H9 (cell line): ENCODE data around the gene TLX2. TPM values are rescaled to one million over a fixed set of nuclear protein-coding genes. Genes with fewer than 3 reads are reported as not detected.

Experiments used
- DNase-seq: peaks from one replicate; pipeline ENCODE4 v3.0.0-alpha.2; 2017
- H2AFZ ChIP-seq: one replicate; pipeline ENCODE4 v1.6.1; 2013; ENCODE audit warnings: mild to moderate bottlenecking, low read length, control low read depth, moderate library complexity
- H2AK5ac ChIP-seq: 2 replicates; pipeline ENCODE4 v1.6.1; 2013; ENCODE audit warnings: low read length, control low read depth, mixed read lengths; ENCODE audit not compliant: insufficient read length
- H2BK120ac ChIP-seq: one replicate; pipeline ENCODE4 v1.6.1; 2013; ENCODE audit warnings: low read depth, mild to moderate bottlenecking, low read length, control low read depth, inconsistent platforms; ENCODE audit not compliant: poor library complexity, severe bottlenecking
- H2BK12ac ChIP-seq: 2 replicates; pipeline ENCODE4 v1.6.1; 2013; ENCODE audit warnings: low read length, control low read depth, mixed read lengths, low read depth; ENCODE audit not compliant: insufficient read length
- H2BK15ac ChIP-seq: 2 replicates; pipeline ENCODE4 v1.6.1; 2013; ENCODE audit warnings: low read depth, low read length, control low read depth
- H2BK20ac ChIP-seq: one replicate; pipeline ENCODE4 v1.6.1; 2013; ENCODE audit warnings: low read depth, mild to moderate bottlenecking, low read length, control low read depth, inconsistent platforms; ENCODE audit not compliant: poor library complexity, severe bottlenecking
- H2BK5ac ChIP-seq: 2 replicates; pipeline ENCODE4 v1.6.1; 2013; ENCODE audit warnings: low read length, control low read depth, mixed read lengths; ENCODE audit not compliant: insufficient read length
- H3K14ac ChIP-seq: 2 replicates; pipeline ENCODE4 v1.6.1; 2013; ENCODE audit warnings: low read length, control low read depth; ENCODE audit not compliant: insufficient read depth
- H3K18ac ChIP-seq: 2 replicates; pipeline ENCODE4 v1.6.1; 2013; ENCODE audit warnings: low read depth, mild to moderate bottlenecking, mixed read lengths, low read length, control low read depth; ENCODE audit not compliant: insufficient read length
- H3K23ac ChIP-seq: 2 replicates; pipeline ENCODE4 v1.6.1; 2013; ENCODE audit warnings: low read length, control low read depth, mixed read lengths, low read depth; ENCODE audit not compliant: insufficient read length
- H3K23me2 ChIP-seq: 2 replicates; pipeline ENCODE4 v1.6.1; 2013; ENCODE audit warnings: low read depth, mild to moderate bottlenecking, mixed read lengths, low read length, control low read depth; ENCODE audit not compliant: insufficient read length, poor library complexity, severe bottlenecking
- H3K27ac ChIP-seq: 2 replicates; pipeline ENCODE4 v1.5.1; 2013; ENCODE audit warnings: low read length, control low read depth, mixed read lengths, low read depth; ENCODE audit not compliant: insufficient read length
- H3K27me3 ChIP-seq: 2 replicates; pipeline ENCODE4 v1.6.1; 2013; ENCODE audit warnings: low read length, control low read depth, inconsistent platforms; ENCODE audit not compliant: insufficient read depth
- H3K4ac ChIP-seq: 2 replicates; pipeline ENCODE4 v1.6.1; 2013; ENCODE audit warnings: low read depth, mild to moderate bottlenecking, control low read depth, inconsistent platforms, low read length, moderate library complexity
- H3K4me1 ChIP-seq: 2 replicates; pipeline ENCODE4 v1.6.1; 2013; ENCODE audit warnings: low read length, control low read depth, inconsistent platforms; ENCODE audit not compliant: insufficient read depth
- H3K4me2 ChIP-seq: 2 replicates; pipeline ENCODE4 v1.6.1; 2013; ENCODE audit warnings: low read length, control low read depth, mixed read lengths; ENCODE audit not compliant: insufficient read length, insufficient read depth
- H3K56ac ChIP-seq: 2 replicates; pipeline ENCODE4 v1.6.1; 2013; ENCODE audit warnings: low read depth, mild to moderate bottlenecking, mixed read lengths, low read length, control low read depth; ENCODE audit not compliant: insufficient read length
- H3K79me1 ChIP-seq: 2 replicates; pipeline ENCODE4 v1.6.1; 2013; ENCODE audit warnings: low read depth, mild to moderate bottlenecking, moderate library complexity, low read length, control low read depth, inconsistent platforms; ENCODE audit not compliant: insufficient read depth, poor library complexity, severe bottlenecking
- H3K79me2 ChIP-seq: 2 replicates; pipeline ENCODE4 v1.6.1; 2013; ENCODE audit warnings: low read length, control low read depth, inconsistent platforms; ENCODE audit not compliant: insufficient read depth
- H3K9ac ChIP-seq: 2 replicates; pipeline ENCODE4 v1.6.1; 2013; ENCODE audit warnings: low read length, control low read depth, mixed read lengths; ENCODE audit not compliant: insufficient read length; ENCODE audit errors: extremely low read depth
- H3K9me3 ChIP-seq: one replicate; pipeline ENCODE4 v1.6.1; 2013; ENCODE audit warnings: low read depth, low read length, inconsistent platforms; ENCODE audit not compliant: control insufficient read depth
- H3T11ph ChIP-seq: one replicate; pipeline ENCODE4 v1.6.1; 2013; ENCODE audit warnings: mild to moderate bottlenecking, low read length, control low read depth, inconsistent platforms
- H4K20me1 ChIP-seq: one replicate; pipeline ENCODE4 v1.6.1; 2013; ENCODE audit not compliant: control insufficient read depth, insufficient read length, insufficient read depth
- H4K5ac ChIP-seq: 2 replicates; pipeline ENCODE4 v1.6.1; 2013; ENCODE audit warnings: low read depth, mild to moderate bottlenecking, mixed read lengths, low read length, control low read depth; ENCODE audit not compliant: insufficient read length
- H4K8ac ChIP-seq: replicated peaks from 2 replicates; pipeline ENCODE4 v1.6.1; 2013; ENCODE audit warnings: low read length, control low read depth, mixed read lengths, low read depth; ENCODE audit not compliant: insufficient read length
- H4K91ac ChIP-seq: 2 replicates; pipeline ENCODE4 v1.6.1; 2013; ENCODE audit warnings: low read depth, mild to moderate bottlenecking, moderate library complexity, mixed read lengths, low read length, control low read depth; ENCODE audit not compliant: insufficient read length
- H3K27ac Mint-ChIP-seq, 3 experiments: 2 replicates in 2 of 3; 3 replicates in 1 of 3; pipeline ENCODE4 v1.8.0; 2020 to 2021; ENCODE audit warnings: mixed read lengths in 3 of 3, mild to moderate bottlenecking in 1 of 3, moderate library complexity in 1 of 3
- H3K27me3 Mint-ChIP-seq: 2 replicates; pipeline ENCODE4 v1.8.0; 2021; ENCODE audit warnings: low read depth, mild to moderate bottlenecking, moderate library complexity, mixed read lengths
- H3K36me3 Mint-ChIP-seq, 3 experiments: 2 replicates in 2 of 3; 3 replicates in 1 of 3; pipeline ENCODE4 v1.8.0; 2020 to 2021; ENCODE audit warnings: low read depth in 3 of 3, mixed read lengths in 3 of 3; ENCODE audit not compliant: insufficient read depth in 1 of 3
- H3K4me1 Mint-ChIP-seq, 2 experiments: 2 replicates each; pipeline ENCODE4 v1.8.0; 2020; ENCODE audit warnings: mixed read lengths in 2 of 2
- H3K4me3 Mint-ChIP-seq, 2 experiments: 2 replicates in 1 of 2; 3 replicates in 1 of 2; pipeline ENCODE4 v1.8.0; 2020 to 2021; ENCODE audit warnings: mild to moderate bottlenecking in 2 of 2, mixed read lengths in 2 of 2, moderate library complexity in 1 of 2
- H3K9me3 Mint-ChIP-seq, 2 experiments: 2 replicates in 1 of 2; 3 replicates in 1 of 2; pipeline ENCODE4 v1.8.0; 2020; ENCODE audit warnings: mild to moderate bottlenecking in 2 of 2, mixed read lengths in 2 of 2, moderate library complexity in 1 of 2
- CTCF ChIP-seq: fragments of 200-600 bp; sonication (generic); conservative IDR thresholded peaks from 3 replicates; pipeline ENCODE4 v1.8.0; 2021; ENCODE audit warnings: antibody characterized with exemption, mild to moderate bottlenecking
- total RNA-seq: library from RNA; stranded (reverse); gene quantifications from 2 replicates; pipeline ENCODE4 v1.2.1, GENCODE V29; 2021

TLX2 gene
- total RNA-seq, 1 experiment from 2014 or later, result 0.20 TPM

GRCh38 chr2:74566754-74567085 lies 52.5 kb downstream of the TLX2 start:
- Histone ChIP-seq H3K23ac (no peak overlapping the region), H3K79me1 (no peaks in the 10 kb centered on the region), H3T11ph (no peak overlapping the region), H3K14ac (no peak overlapping the region), H4K5ac (no peak overlapping the region), H3K9me3 (no peaks in the 10 kb centered on the region), H3K23me2 (no peaks in the 10 kb centered on the region), H3K56ac (no peak overlapping the region), H3K9ac (no peak overlapping the region), H4K91ac (no peak overlapping the region), H3K4me1 (no peaks in the 10 kb centered on the region), H4K20me1 (no peaks in the 10 kb centered on the region), H2AFZ (no peak overlapping the region), H3K27ac (no peak overlapping the region), H2BK20ac (no peak overlapping the region), H2BK5ac (no peak overlapping the region), H3K79me2 (no peaks in the 10 kb centered on the region), H3K18ac (no peak overlapping the region), H2AK5ac (no peak overlapping the region), H4K8ac (no peak overlapping the region), H3K4me2 (no peak overlapping the region), H2BK12ac (no peak overlapping the region), H3K27me3 (no peaks in the 10 kb centered on the region), H3K4ac (no peak overlapping the region), H2BK120ac (no peak overlapping the region), H2BK15ac (no peak overlapping the region)
- Mint-ChIP-seq H3K4me3 (no peak overlapping the region), H3K36me3 (no peaks in the 10 kb centered on the region), H3K9me3 (no peaks in the 10 kb centered on the region), H3K27me3 (peaks cover 11% of the 10 kb centered on the region), H3K4me1 (no peaks in the 10 kb centered on the region), H3K27ac (no peak overlapping the region)
- TF ChIP-seq CTCF, result no peak
- DNase-seq, result no peak

Other genes starting within 250 kb of the TLX2 start
- 0.42 and 0.50 TPM in 2 replicates for gene SLC4A5, start 171.0 kb upstream of the TLX2 start, total RNA-seq
- 136 and 141 TPM in 2 replicates for gene DCTN1, start 134.1 kb upstream of the TLX2 start, total RNA-seq
- 2.4 and 3.5 TPM in 2 replicates for gene C2orf81, start 92.8 kb upstream of the TLX2 start, total RNA-seq
- gene WDR54, start 92.7 kb upstream of the TLX2 start, total RNA-seq, result 65.0 and 66.4 TPM in 2 replicates
- 87.1 and 90.9 TPM in 2 replicates for gene RTKN, start 72.5 kb upstream of the TLX2 start, total RNA-seq
- gene INO80B, start 59.4 kb upstream of the TLX2 start, total RNA-seq, result 17.6 and 22.6 TPM in 2 replicates
- 80.7 and 82.1 TPM in 2 replicates for gene WBP1, start 56.0 kb upstream of the TLX2 start, total RNA-seq
- 55.5 and 58.0 TPM in 2 replicates for gene MOGS, start 49.1 kb upstream of the TLX2 start, total RNA-seq
- 56.9 and 59.5 TPM in 2 replicates for gene MRPL53, start 41.8 kb upstream of the TLX2 start, total RNA-seq
- 21.5 and 21.6 TPM in 2 replicates for gene CCDC142, start 31.5 kb upstream of the TLX2 start, total RNA-seq
- 33.3 and 35.2 TPM in 2 replicates for gene TTC31, start 31.4 kb upstream of the TLX2 start, total RNA-seq
- gene LBX2, start 14.8 kb upstream of the TLX2 start, total RNA-seq, result 1.1 TPM in 2 replicates
- gene PCGF1, start 6.8 kb upstream of the TLX2 start, total RNA-seq, result 23.8 and 28.1 TPM in 2 replicates
- 0.98 and 1.6 TPM in 2 replicates for gene DQX1, start 11.8 kb downstream of the TLX2 start, total RNA-seq
- gene AUP1, start 15.3 kb downstream of the TLX2 start, total RNA-seq, result 91.5 and 93.6 TPM in 2 replicates
- gene HTRA2, start 15.5 kb downstream of the TLX2 start, total RNA-seq, result 24.1 and 24.9 TPM in 2 replicates
- gene LOXL3, start 39.5 kb downstream of the TLX2 start, total RNA-seq, result 29.0 and 29.8 TPM in 2 replicates
- 15.2 and 16.0 TPM in 2 replicates for gene DOK1, start 40.3 kb downstream of the TLX2 start, total RNA-seq
- gene M1AP, start 133.9 kb downstream of the TLX2 start, total RNA-seq, result 5.5 and 7.6 TPM in 2 replicates
- 6.4 and 6.6 TPM in 2 replicates for gene SEMA4F, start 139.8 kb downstream of the TLX2 start, total RNA-seq